ENCODE data around the gene ZDHHC11. TPM values are rescaled to one million over a fixed set of nuclear protein-coding genes. Genes with fewer than 3 reads are reported as not detected.
"Not testable (repeated sequence)": the region's sequence is repeated elsewhere in the genome, so short reads cannot be mapped to it uniquely, and the experiment has no call there.

The ZDHHC11 gene
- total RNA-seq, 1 experiment from 2014 or later = 17.0 TPM

DNA sequence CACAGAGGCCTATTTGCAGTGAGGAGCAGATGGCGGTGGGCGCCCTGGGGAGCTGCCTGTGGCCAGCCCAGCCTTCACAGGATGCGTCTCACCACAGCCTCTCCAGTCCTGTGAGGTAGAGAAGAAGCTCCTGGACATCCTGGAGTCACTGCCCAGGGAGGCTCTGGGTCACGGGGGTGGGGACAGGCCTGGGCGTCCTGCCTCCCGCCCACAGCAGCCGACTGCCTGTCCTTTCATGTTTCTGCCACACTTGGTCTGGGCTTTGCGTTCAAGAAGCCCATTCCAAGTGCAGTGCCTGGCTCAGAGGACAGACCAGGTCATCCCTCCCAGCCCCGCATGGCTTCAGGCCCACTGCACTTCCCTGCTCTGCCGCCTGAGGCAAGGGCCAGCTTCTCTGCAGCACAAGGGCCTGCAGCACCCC is 12.3 kb downstream of the ZDHHC11 start:
- H3K4me1 ChIP-seq (ENCODE audit: control insufficient read depth in 1 of 2, insufficient read depth in 2 of 2, low read length in 2 of 2); H3K4me3 ChIP-seq (replicated peaks in 1 of 2; ENCODE audit: low read depth in 1 of 2, low read length in 2 of 2); H2AFZ ChIP-seq (ENCODE audit: low read depth, low read length, poor library complexity, severe bottlenecking); CTCF ChIA-PET; H3K9ac ChIP-seq (ENCODE audit: low read length); H3K27me3 ChIP-seq (ENCODE audit: insufficient read depth, low read length); H3K27ac ChIP-seq (ENCODE audit: low read depth, low read length); H3K9me2 ChIP-seq (ENCODE audit: insufficient read depth); H3K79me2 ChIP-seq (ENCODE audit: insufficient read depth, low read length); H3K9me3 ChIP-seq (ENCODE audit: control insufficient read depth in 1 of 2, insufficient read depth in 1 of 2, low read depth in 1 of 2, low read length in 2 of 2); H3K36me3 ChIP-seq (ENCODE audit: control insufficient read depth in 1 of 2, insufficient read depth in 2 of 2, low read length in 2 of 2); BruUV-seq (replicated peaks); H3K4me2 ChIP-seq (ENCODE audit: low read length); intact Hi-C loops (cut with micrococcal nuclease); DNase-seq (ENCODE audit: low read depth, low spot score); H4K20me1 ChIP-seq (ENCODE audit: insufficient read depth); POLR2A ChIA-PET; RAD21 ChIA-PET (ENCODE audit: low non-redundant PET in 1 of 2, low total read pairs in 2 of 2, uncharacterized antibody in 2 of 2, unreplicated experiment in 2 of 2): not testable (repeated sequence)
- peak; percentile 26 for ATAC-seq

DNA sequence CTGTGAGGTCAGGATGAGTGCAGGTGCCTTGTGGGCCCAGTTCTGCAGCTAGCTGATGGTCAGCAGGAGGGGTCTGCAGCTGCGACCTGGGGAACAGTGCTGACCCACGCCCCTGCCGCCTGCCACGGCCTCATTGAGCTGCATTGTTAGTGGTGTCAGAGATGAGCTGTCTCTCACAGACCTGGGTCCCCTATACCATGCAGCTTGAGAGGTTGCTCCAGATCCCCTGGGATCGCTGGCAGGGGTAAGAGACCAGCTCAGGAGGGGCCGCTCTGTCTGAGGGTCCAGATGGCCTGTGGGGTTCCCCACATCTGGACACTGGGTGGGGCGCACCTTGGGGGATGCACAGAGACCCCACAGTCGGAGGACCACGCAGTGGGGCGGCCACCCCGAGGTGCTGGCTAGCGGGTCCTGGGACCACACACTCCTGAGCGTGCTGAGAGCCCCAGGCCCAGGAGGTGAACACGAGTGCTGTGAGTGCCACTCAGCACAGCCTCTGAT is 13.1 kb downstream of the ZDHHC11 start:
- BruUV-seq (replicated peaks); intact Hi-C loops (cut with micrococcal nuclease); ATAC-seq: not testable (repeated sequence)

DNA sequence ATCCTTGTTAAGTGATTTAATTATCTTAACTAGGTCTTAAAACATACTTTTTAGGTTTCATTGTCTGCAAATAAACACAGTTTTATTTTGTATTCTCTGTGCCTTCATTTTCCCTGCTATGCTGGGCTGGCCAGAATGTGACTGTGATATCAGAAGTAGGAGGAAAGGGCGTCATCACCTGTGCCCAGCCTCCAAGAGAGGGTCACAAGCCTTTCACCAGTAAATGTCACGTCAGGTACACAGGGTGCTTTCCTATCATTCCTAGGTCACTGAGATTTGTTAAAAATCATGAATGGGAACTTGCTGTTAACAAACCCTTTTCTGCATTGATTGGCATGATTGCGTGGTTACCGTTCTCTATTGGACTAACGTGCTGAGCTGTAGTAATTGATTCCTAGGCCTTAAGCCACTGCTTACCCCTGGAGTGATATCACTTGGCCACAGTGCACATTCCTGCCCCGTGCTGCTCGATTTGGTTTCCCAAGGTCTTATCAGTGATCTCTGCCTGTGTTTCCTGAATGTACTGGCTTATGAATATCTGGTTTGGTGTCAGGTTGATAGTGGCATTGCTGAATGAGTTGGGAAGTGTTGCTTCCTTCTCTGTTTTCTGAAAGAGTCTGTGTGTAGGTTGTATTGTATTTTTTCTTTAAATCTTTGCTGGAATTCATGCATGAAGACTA is 14.7 kb downstream of the ZDHHC11 start:
- H3K27ac ChIP-seq (ENCODE audit: low read depth, low read length); H3K4me3 ChIP-seq (replicated peaks in 1 of 2; ENCODE audit: low read depth in 1 of 2, low read length in 2 of 2); H3K27me3 ChIP-seq (ENCODE audit: insufficient read depth, low read length); DNase-seq (ENCODE audit: low read depth, low spot score); H3K4me2 ChIP-seq (ENCODE audit: low read length); CTCF ChIA-PET; intact Hi-C loops (cut with micrococcal nuclease); H3K9me3 ChIP-seq (ENCODE audit: control insufficient read depth in 1 of 2, insufficient read depth in 1 of 2, low read depth in 1 of 2, low read length in 2 of 2); H4K20me1 ChIP-seq (ENCODE audit: insufficient read depth); H3K9ac ChIP-seq (ENCODE audit: low read length); H3K36me3 ChIP-seq (ENCODE audit: control insufficient read depth in 1 of 2, insufficient read depth in 2 of 2, low read length in 2 of 2); H3K9me2 ChIP-seq (ENCODE audit: insufficient read depth); RAD21 ChIA-PET (ENCODE audit: low non-redundant PET in 1 of 2, low total read pairs in 2 of 2, uncharacterized antibody in 2 of 2, unreplicated experiment in 2 of 2); H3K79me2 ChIP-seq (ENCODE audit: insufficient read depth, low read length); ATAC-seq; H3K4me1 ChIP-seq (ENCODE audit: control insufficient read depth in 1 of 2, insufficient read depth in 2 of 2, low read length in 2 of 2); POLR2A ChIA-PET; H2AFZ ChIP-seq (ENCODE audit: low read depth, low read length, poor library complexity, severe bottlenecking); BruUV-seq (replicated peaks): not testable (repeated sequence)

More for the DNA sequence above, 13.1 kb downstream of the ZDHHC11 start:
- H3K4me3 ChIP-seq (replicated peaks in 1 of 2; ENCODE audit: low read depth in 1 of 2, low read length in 2 of 2); H3K9ac ChIP-seq (ENCODE audit: low read length); H3K4me1 ChIP-seq (ENCODE audit: control insufficient read depth in 1 of 2, insufficient read depth in 2 of 2, low read length in 2 of 2); H3K36me3 ChIP-seq (ENCODE audit: control insufficient read depth in 1 of 2, insufficient read depth in 2 of 2, low read length in 2 of 2); DNase-seq (ENCODE audit: low read depth, low spot score); H3K27ac ChIP-seq (ENCODE audit: low read depth, low read length); H3K9me3 ChIP-seq (ENCODE audit: control insufficient read depth in 1 of 2, insufficient read depth in 1 of 2, low read depth in 1 of 2, low read length in 2 of 2); H3K4me2 ChIP-seq (ENCODE audit: low read length); CTCF ChIA-PET; H3K9me2 ChIP-seq (ENCODE audit: insufficient read depth); POLR2A ChIA-PET; H4K20me1 ChIP-seq (ENCODE audit: insufficient read depth); RAD21 ChIA-PET (ENCODE audit: low non-redundant PET in 1 of 2, low total read pairs in 2 of 2, uncharacterized antibody in 2 of 2, unreplicated experiment in 2 of 2); H2AFZ ChIP-seq (ENCODE audit: low read depth, low read length, poor library complexity, severe bottlenecking); H3K27me3 ChIP-seq (ENCODE audit: insufficient read depth, low read length); H3K79me2 ChIP-seq (ENCODE audit: insufficient read depth, low read length): not testable (repeated sequence)

DNA sequence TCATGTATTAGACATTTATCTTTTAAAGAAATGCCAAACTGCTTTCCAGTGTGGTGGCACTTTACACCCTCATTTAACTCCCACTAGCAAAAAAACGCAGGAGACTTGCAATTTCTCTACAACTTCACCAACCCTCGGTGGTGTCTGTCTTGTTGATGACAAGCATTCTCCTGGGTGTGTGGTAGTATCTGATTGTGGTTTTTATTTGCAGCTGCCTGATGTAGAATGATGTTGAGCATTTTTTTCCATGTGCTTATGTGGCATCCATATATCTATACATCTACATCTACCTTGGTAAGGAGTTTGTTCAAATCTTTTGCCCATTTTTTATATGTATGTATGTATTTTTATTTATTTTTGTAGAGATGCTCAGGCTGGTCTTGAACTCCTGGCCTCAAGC is 16.8 kb downstream of the ZDHHC11 start:
- H3K9me2 ChIP-seq (ENCODE audit: insufficient read depth); RAD21 ChIA-PET (ENCODE audit: low non-redundant PET in 1 of 2, low total read pairs in 2 of 2, uncharacterized antibody in 2 of 2, unreplicated experiment in 2 of 2); ATAC-seq; H3K79me2 ChIP-seq (ENCODE audit: insufficient read depth, low read length); POLR2A ChIA-PET; H3K9ac ChIP-seq (ENCODE audit: low read length); CTCF ChIA-PET; intact Hi-C loops (cut with micrococcal nuclease); H3K9me3 ChIP-seq (ENCODE audit: control insufficient read depth in 1 of 2, insufficient read depth in 1 of 2, low read depth in 1 of 2, low read length in 2 of 2); H3K4me3 ChIP-seq (replicated peaks in 1 of 2; ENCODE audit: low read depth in 1 of 2, low read length in 2 of 2); DNase-seq (ENCODE audit: low read depth, low spot score); H3K4me2 ChIP-seq (ENCODE audit: low read length); H4K20me1 ChIP-seq (ENCODE audit: insufficient read depth); H3K27me3 ChIP-seq (ENCODE audit: insufficient read depth, low read length); BruUV-seq (replicated peaks); H3K27ac ChIP-seq (ENCODE audit: low read depth, low read length); H2AFZ ChIP-seq (ENCODE audit: low read depth, low read length, poor library complexity, severe bottlenecking); H3K4me1 ChIP-seq (ENCODE audit: control insufficient read depth in 1 of 2, insufficient read depth in 2 of 2, low read length in 2 of 2); H3K36me3 ChIP-seq (ENCODE audit: control insufficient read depth in 1 of 2, insufficient read depth in 2 of 2, low read length in 2 of 2): not testable (repeated sequence)
